HepG2 (cell line): ENCODE data around the gene TBC1D16. TPM values are rescaled to one million over a fixed set of nuclear protein-coding genes. Genes with fewer than 3 reads are reported as not detected.

ENCODE experiments used
- AKNA ChIP-seq: sonication (generic); formaldehyde crosslinking; IDR thresholded peaks from 2 replicates; pipeline ENCODE4 v1.4.0; 2020; ENCODE audit warnings: missing genetic modification reagents, borderline replicate concordance
- ATF7 ChIP-seq, 2 experiments: fragments of 450-650 bp in 1 of 2; sonication (generic) in 1 of 2; formaldehyde crosslinking in 1 of 2; IDR thresholded peaks; 2 replicates each; pipeline versions ENCODE4 v1.4.0 to v1.6.1; 2016 to 2020; ENCODE audit warnings: antibody characterized with exemption in 1 of 2, mild to moderate bottlenecking in 1 of 2, missing genetic modification reagents in 1 of 2
- CREB1 ChIP-seq, 2 experiments: fragments of 450-650 bp in 1 of 2; IDR thresholded peaks; 2 replicates each; pipeline ENCODE4 v1.6.1; 2016 to 2017; ENCODE audit warnings: control low read depth in 1 of 2, mild to moderate bottlenecking in 1 of 2, missing compliant biosample characterization in 1 of 2, missing genetic modification characterization in 1 of 2
- NCOR1 ChIP-seq: fragments of 200-600 bp; sonication (generic); IDR thresholded peaks from 2 replicates; pipeline ENCODE4 v1.7.0; 2017; ENCODE audit warnings: antibody characterized with exemption, low read length, borderline replicate concordance
- RFX5 ChIP-seq: IDR thresholded peaks from 2 replicates; pipeline ENCODE4 v1.6.1; 2011; ENCODE audit warnings: low read depth, low read length, improper control_type of control experiment
- SALL1 ChIP-seq: sonication (generic); formaldehyde crosslinking; IDR thresholded peaks from 2 replicates; pipeline ENCODE4 v1.8.0; 2022; ENCODE audit warnings: mild to moderate bottlenecking, missing genetic modification reagents
- SMARCC2 ChIP-seq: fragments of 450-650 bp; IDR thresholded peaks from 2 replicates; pipeline ENCODE4 v1.6.1; 2017; ENCODE audit warnings: antibody characterized with exemption, mild to moderate bottlenecking
- ZBTB39 ChIP-seq: sonication (generic); formaldehyde crosslinking; IDR thresholded peaks from 2 replicates; pipeline ENCODE4 v1.5.0; 2020; ENCODE audit warnings: missing genetic modification reagents
- ZNF572 ChIP-seq: sonication (generic); formaldehyde crosslinking; IDR thresholded peaks from 2 replicates; pipeline ENCODE4 v1.5.1; 2020; ENCODE audit warnings: mild to moderate bottlenecking, missing genetic modification reagents
- ZNF598 ChIP-seq: sonication (generic); formaldehyde crosslinking; IDR thresholded peaks from 2 replicates; pipeline ENCODE4 v1.5.1; 2020; ENCODE audit warnings: mild to moderate bottlenecking, missing genetic modification reagents, borderline replicate concordance
- ZNF687 ChIP-seq: sonication (generic); formaldehyde crosslinking; IDR thresholded peaks from 2 replicates; pipeline ENCODE4 v1.5.1; 2020; ENCODE audit warnings: mild to moderate bottlenecking, missing genetic modification reagents, moderate library complexity
- polyA plus RNA-seq, 8 experiments: library from polyadenylated mRNA; depleted of rRNA in 3 of 8; stranded (reverse) in 7 of 8; unstranded in 1 of 8; fragments of >200 nt; fragmentation: Illumina TruSeq in 4 of 8; extraction: Trizol in 4 of 8; gene quantifications; 2 replicates each; pipeline versions ENCODE4 v1.2.1 to v1.2.3, GENCODE V29; 2011 to 2016; ENCODE audit warnings: low read depth in 4 of 8, missing spikeins in 1 of 8, mixed read lengths in 1 of 8; ENCODE audit not compliant: insufficient read depth in 1 of 8
- total RNA-seq, 5 experiments: library from RNA; depleted of rRNA; stranded (reverse); fragments of >200 nt; fragmentation: Illumina TruSeq; extraction: Trizol; gene quantifications; 2 replicates each; pipeline ENCODE4 v1.2.3, GENCODE V29; 2016; ENCODE audit warnings: low read depth in 1 of 5
- TF ChIP-seq, protein P1 (sequence below): sonication (generic); formaldehyde crosslinking; IDR thresholded peaks from 2 replicates; pipeline ENCODE4 v1.9.0; 2021; ENCODE audit warnings: missing genetic modification reagents, borderline replicate concordance

The TBC1D16 gene
- total and polyA plus RNA-seq, 2 of the 13 experiments (the other 11 are each of a cell fraction or from before 2014, with no cell fraction given) = 14.9 to 24.9 TPM

- TF ChIP-seq ZNF598 (CRISPR knock-in tag) = 0 out of 2 replicates have a peak, but pooled peaks have one; percentile 25
- 0 out of 2 replicates have a peak, but pooled peaks have one; percentile 16 for TF ChIP-seq RFX5
- no peak for TF ChIP-seq CREB1 (IDR thresholded peaks at IDR 0.05)
- TF ChIP-seq CREB1 (CRISPR knock-in tag; IDR thresholded peaks at IDR 0.05) = no peak
- peak; percentile 45; the same call in 1 of the 2 replicates for TF ChIP-seq ZNF572 (CRISPR knock-in tag)
- no peak for TF ChIP-seq ATF7 (IDR thresholded peaks at IDR 0.05)
- TF ChIP-seq ATF7 (CRISPR knock-in tag; IDR thresholded peaks at IDR 0.05) = no peak
- no peak for TF ChIP-seq ZBTB39 (CRISPR knock-in tag)
- no peak for TF ChIP-seq SMARCC2
- no peak for TF ChIP-seq AKNA (CRISPR knock-in tag)
- TF ChIP-seq ZNF687 (CRISPR knock-in tag) = peak; percentile 26
- no peak for TF ChIP-seq SALL1
- TF ChIP-seq, protein P1, sequence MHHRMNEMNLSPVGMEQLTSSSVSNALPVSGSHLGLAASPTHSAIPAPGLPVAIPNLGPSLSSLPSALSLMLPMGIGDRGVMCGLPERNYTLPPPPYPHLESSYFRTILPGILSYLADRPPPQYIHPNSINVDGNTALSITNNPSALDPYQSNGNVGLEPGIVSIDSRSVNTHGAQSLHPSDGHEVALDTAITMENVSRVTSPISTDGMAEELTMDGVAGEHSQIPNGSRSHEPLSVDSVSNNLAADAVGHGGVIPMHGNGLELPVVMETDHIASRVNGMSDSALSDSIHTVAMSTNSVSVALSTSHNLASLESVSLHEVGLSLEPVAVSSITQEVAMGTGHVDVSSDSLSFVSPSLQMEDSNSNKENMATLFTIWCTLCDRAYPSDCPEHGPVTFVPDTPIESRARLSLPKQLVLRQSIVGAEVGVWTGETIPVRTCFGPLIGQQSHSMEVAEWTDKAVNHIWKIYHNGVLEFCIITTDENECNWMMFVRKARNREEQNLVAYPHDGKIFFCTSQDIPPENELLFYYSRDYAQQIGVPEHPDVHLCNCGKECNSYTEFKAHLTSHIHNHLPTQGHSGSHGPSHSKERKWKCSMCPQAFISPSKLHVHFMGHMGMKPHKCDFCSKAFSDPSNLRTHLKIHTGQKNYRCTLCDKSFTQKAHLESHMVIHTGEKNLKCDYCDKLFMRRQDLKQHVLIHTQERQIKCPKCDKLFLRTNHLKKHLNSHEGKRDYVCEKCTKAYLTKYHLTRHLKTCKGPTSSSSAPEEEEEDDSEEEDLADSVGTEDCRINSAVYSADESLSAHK (CRISPR knock-in tag) = no peak
- no peak for TF ChIP-seq NCOR1
These were observed 1.2 kb upstream of the TBC1D16 start (continued) for GRCh38 chr17:80036715-80037477.
